Endothelial cell of umbilical vein (primary cell): ENCODE measurements around the gene C2CD3. TPM values are rescaled to one million over a fixed set of nuclear protein-coding genes. Genes with fewer than 3 reads are reported as not detected.
"Not testable (repeated sequence)": the region's sequence is repeated elsewhere in the genome, so short reads cannot be mapped to it uniquely, and the experiment has no call there.

Source experiments
- BruUV-seq: library from RNA; stranded (reverse); fragments of 400-500 nt; replicated peaks from 2 replicates; lab custom pipeline; 2021; lab: Mats Ljungman, UMichigan
- CTCF ChIA-PET: fragments of 300-600, 350-600 bp; sonication (Branson Sonifier 250); formaldehyde crosslinking; loops from one replicate; lab custom pipeline; 2021; ENCODE audit warnings: antibody characterized with exemption, inconsistent platforms; lab: Charles Lee
- POLR2A ChIA-PET: fragments of 300-600, 350-600 bp; sonication (Branson Sonifier 250); formaldehyde crosslinking; loops from one replicate; lab custom pipeline; 2021; ENCODE audit warnings: antibody characterized with exemption, inconsistent platforms; lab: Charles Lee
- DNase-seq: peaks from one replicate; pipeline ENCODE4 v3.0.0-alpha.2; 2011; ENCODE audit warnings: low read depth, low spot score
- FAIRE-seq: peaks from 2 replicates; lab custom pipeline; 2011; peaks lifted over from hg19 to GRCh38; lab: Jason Lieb, UNC
- H2AFZ ChIP-seq: 2 replicates; pipeline ENCODE4 v1.6.0; 2012; ENCODE audit warnings: low read depth, low read length, control low read depth, inconsistent platforms
- H3K27ac ChIP-seq: 2 replicates; pipeline ENCODE4 v1.5.1; 2011; ENCODE audit warnings: low read depth, mild to moderate bottlenecking, control low read depth, low read length, moderate library complexity; ENCODE audit not compliant: insufficient read depth
- H3K27me3 ChIP-seq, 2 experiments: 2 replicates each; pipeline versions ENCODE4 v1.6.0 to v1.6.1; 2011; ENCODE audit warnings: low read length in 2 of 2, mixed read lengths in 1 of 2; ENCODE audit not compliant: control insufficient read depth in 2 of 2, insufficient read depth in 2 of 2
- H3K36me3 ChIP-seq, 2 experiments: 2 replicates in 1 of 2; 3 replicates in 1 of 2; pipeline ENCODE4 v1.5.1; 2011; ENCODE audit warnings: low read length in 2 of 2, mild to moderate bottlenecking in 1 of 2, moderate library complexity in 1 of 2; ENCODE audit not compliant: control insufficient read depth in 2 of 2, insufficient read depth in 2 of 2; ENCODE audit errors: extremely low read depth in 1 of 2
- H3K4me1 ChIP-seq: 3 replicates; pipeline ENCODE4 v1.5.1; 2011; ENCODE audit warnings: mild to moderate bottlenecking, low read length; ENCODE audit not compliant: control insufficient read depth, insufficient read depth; ENCODE audit errors: extremely low read depth
- H3K4me2 ChIP-seq: 2 replicates; pipeline ENCODE4 v1.6.1; 2011; ENCODE audit warnings: low read length, control low read depth, mixed read lengths; ENCODE audit not compliant: insufficient read depth
- H3K4me3 ChIP-seq, 3 experiments: fragments of 200-600 bp in 1 of 3; sonication (generic), shearing (Covaris generic) in 1 of 3; replicated peaks in 1 of 3; 2 replicates each; pipeline ENCODE4 v1.5.1; 2011 to 2016; ENCODE audit warnings: control low read depth in 3 of 3, low read length in 3 of 3, mild to moderate bottlenecking in 2 of 3, inconsistent platforms in 1 of 3, low read depth in 1 of 3, moderate library complexity in 1 of 3; ENCODE audit not compliant: insufficient read depth in 1 of 3
- H3K79me2 ChIP-seq: 2 replicates; pipeline ENCODE4 v1.6.0; 2012; ENCODE audit warnings: low read length, inconsistent platforms; ENCODE audit not compliant: control insufficient read depth, insufficient read depth
- H3K9ac ChIP-seq: replicated peaks from 2 replicates; pipeline ENCODE3; 2011; ENCODE audit warnings: low read length, control low read depth; ENCODE audit not compliant: insufficient read depth; ENCODE audit errors: extremely low read depth
- H3K9me1 ChIP-seq: replicated peaks from 3 replicates; pipeline ENCODE4 v1.6.0; 2011; ENCODE audit warnings: mild to moderate bottlenecking, low read length; ENCODE audit not compliant: control insufficient read depth, insufficient read depth; ENCODE audit errors: extremely low read depth
- H3K9me3 ChIP-seq: replicated peaks from 2 replicates; pipeline ENCODE4 v1.5.1; 2012; ENCODE audit warnings: low read length, inconsistent platforms; ENCODE audit not compliant: control insufficient read depth, insufficient read depth
- H4K20me1 ChIP-seq: replicated peaks from 2 replicates; pipeline ENCODE3; 2011; ENCODE audit warnings: mild to moderate bottlenecking, low read length; ENCODE audit not compliant: control insufficient read depth, insufficient read depth; ENCODE audit errors: extremely low read depth
- FOS ChIP-seq: IDR thresholded peaks from 2 replicates; pipeline ENCODE4 v1.6.1; 2011; ENCODE audit warnings: mild to moderate bottlenecking, low read length, moderate library complexity, borderline replicate concordance; ENCODE audit not compliant: insufficient read depth
- GATA2 ChIP-seq: IDR thresholded peaks from 2 replicates; pipeline ENCODE4 v1.7.0; 2011; ENCODE audit warnings: low read depth, mild to moderate bottlenecking, moderate library complexity, mixed read lengths, low read length; ENCODE audit not compliant: insufficient read length, insufficient read depth
- dilution Hi-C: fragments of 300-500 bp; cut with MboI; formaldehyde crosslinking; loops from one replicate; pipeline ENCODE4 v1.15.0; 2019; ENCODE audit warnings: low sequenced_read_pairs; ENCODE audit not compliant: extremely low pct_ligation_motif_present
- intact Hi-C: fragments of 100-400 bp; cut with micrococcal nuclease; formaldehyde crosslinking; loops from one replicate; pipeline ENCODE4 v1.10.0; 2022
- polyA plus RNA-seq, 4 experiments: library from polyadenylated mRNA; depleted of rRNA in 3 of 4; stranded (reverse) in 3 of 4; unstranded in 1 of 4; fragments of >200 nt; gene quantifications; 2 replicates each; pipeline versions ENCODE4 v1.2.1 to v1.2.3, GENCODE V29; 2011 to 2012; ENCODE audit warnings: missing spikeins in 1 of 4
- total RNA-seq: library from RNA; stranded (reverse); gene quantifications from 2 replicates; pipeline ENCODE4 v1.2.3, GENCODE V29; 2021
- TF ChIP-seq, protein P1 (sequence below), 2 donors: IDR thresholded peaks; 1 replicate in 1 of 2; 2 replicates in 1 of 2; pipeline ENCODE4 v1.5.1; 2011; ENCODE audit warnings: low read length in 2 of 2, mild to moderate bottlenecking in 2 of 2, moderate library complexity in 2 of 2, control low read depth in 1 of 2, inconsistent platforms in 1 of 2, low read depth in 1 of 2; ENCODE audit not compliant: insufficient read depth in 1 of 2; ENCODE audit errors: extremely low read depth in 1 of 2

Gene C2CD3
- total and polyA plus RNA-seq, 2 donors (not counting 3 experiments of a cell fraction or from before 2014, with no cell fraction given), result 12.9 to 36.6 TPM

DNA sequence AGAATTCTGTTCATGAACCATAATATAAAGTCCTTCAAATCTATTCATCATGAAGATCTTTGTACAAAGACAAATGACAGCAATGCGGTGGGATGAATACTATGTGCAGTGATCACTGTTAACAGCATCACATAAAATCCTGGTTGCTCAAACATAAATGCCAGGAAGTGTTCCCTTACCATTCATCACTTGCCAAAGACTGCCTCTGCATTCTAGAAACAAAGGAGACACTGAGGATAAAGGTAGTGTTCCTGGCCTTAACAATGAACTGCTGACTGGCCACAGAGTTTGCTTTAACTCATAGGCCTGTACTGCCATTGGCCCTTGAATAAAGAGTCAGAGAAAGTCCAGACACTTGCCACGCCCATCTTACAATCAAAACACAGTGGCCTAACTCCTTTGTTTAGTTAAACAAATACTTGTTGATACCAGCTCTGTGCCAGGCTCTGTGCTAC, 29.5 kb downstream of the C2CD3 start:
- H3K4me2 ChIP-seq, result no peak overlapping the region
- FAIRE-seq (no peak), DNase-seq (peak; percentile 24)
- CTCF ChIA-PET, result no interaction called here
- peaks cover 26% of the 10 kb centered on the region for H3K4me1 ChIP-seq
- H3K4me3 ChIP-seq, result no peak overlapping the region
- peaks cover 0 to 4% of the 10 kb centered on the region in 2 experiments for H3K36me3 ChIP-seq
- no peaks in the 10 kb centered on the region for H3K9me3 ChIP-seq
- POLR2A ChIA-PET, result no interaction called here
- dilution Hi-C loops, result no loop called here
- intact Hi-C loops, result no loop called here
- H3K9me1 ChIP-seq, result no peaks in the 10 kb centered on the region
- no peak overlapping the region for H3K27ac ChIP-seq
- H2AFZ ChIP-seq, result no peak overlapping the region
- no peaks in the 10 kb centered on the region for H3K79me2 ChIP-seq
- H3K27me3 ChIP-seq, result no peaks in the 10 kb centered on the region
- TF ChIP-seq, protein P1, sequence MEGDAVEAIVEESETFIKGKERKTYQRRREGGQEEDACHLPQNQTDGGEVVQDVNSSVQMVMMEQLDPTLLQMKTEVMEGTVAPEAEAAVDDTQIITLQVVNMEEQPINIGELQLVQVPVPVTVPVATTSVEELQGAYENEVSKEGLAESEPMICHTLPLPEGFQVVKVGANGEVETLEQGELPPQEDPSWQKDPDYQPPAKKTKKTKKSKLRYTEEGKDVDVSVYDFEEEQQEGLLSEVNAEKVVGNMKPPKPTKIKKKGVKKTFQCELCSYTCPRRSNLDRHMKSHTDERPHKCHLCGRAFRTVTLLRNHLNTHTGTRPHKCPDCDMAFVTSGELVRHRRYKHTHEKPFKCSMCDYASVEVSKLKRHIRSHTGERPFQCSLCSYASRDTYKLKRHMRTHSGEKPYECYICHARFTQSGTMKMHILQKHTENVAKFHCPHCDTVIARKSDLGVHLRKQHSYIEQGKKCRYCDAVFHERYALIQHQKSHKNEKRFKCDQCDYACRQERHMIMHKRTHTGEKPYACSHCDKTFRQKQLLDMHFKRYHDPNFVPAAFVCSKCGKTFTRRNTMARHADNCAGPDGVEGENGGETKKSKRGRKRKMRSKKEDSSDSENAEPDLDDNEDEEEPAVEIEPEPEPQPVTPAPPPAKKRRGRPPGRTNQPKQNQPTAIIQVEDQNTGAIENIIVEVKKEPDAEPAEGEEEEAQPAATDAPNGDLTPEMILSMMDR (IDR thresholded peaks at IDR 0.05; ENCODE audit: extremely low read depth in 1 of 2, insufficient read depth in 1 of 2, low read depth in 1 of 2, low read length in 2 of 2), result no peak
- no peak for TF ChIP-seq FOS
- no peak for TF ChIP-seq GATA2
- H4K20me1 ChIP-seq, result no peaks in the 10 kb centered on the region
- BruUV-seq, result no TSS peak
- no peak overlapping the region for H3K9ac ChIP-seq

DNA sequence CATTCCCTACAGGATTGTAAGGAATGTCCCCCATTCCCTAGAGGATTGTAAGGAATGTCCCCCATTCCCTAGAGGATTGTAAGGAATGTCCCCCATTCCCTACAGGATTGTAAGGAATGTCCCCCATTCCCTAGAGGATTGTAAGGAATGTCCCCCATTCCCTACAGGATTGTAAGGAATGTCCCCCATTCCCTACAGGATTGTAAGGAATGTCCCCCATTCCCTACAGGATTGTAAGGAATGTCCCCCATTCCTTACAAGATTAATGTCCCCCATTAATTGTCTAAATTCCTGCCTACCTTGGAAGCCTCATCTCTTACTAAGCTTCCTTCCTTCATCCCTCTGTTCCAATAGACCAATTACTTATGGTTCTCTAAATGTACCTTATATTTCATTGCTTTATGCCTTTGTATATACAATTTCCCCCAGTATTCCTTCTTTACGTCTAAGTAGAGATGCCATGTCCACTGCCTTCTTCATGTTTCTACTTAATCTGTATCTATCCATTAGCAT, 30.8 kb downstream of the C2CD3 start:
- H3K9me3 ChIP-seq, FAIRE-seq, CTCF ChIA-PET, H3K27me3 ChIP-seq, DNase-seq, intact Hi-C loops, H2AFZ ChIP-seq, H3K4me3 ChIP-seq, H4K20me1 ChIP-seq, H3K4me2 ChIP-seq, POLR2A ChIA-PET, dilution Hi-C loops, H3K36me3 ChIP-seq, H3K9me1 ChIP-seq, H3K27ac ChIP-seq, H3K79me2 ChIP-seq, H3K9ac ChIP-seq, BruUV-seq: not testable (repeated sequence)
- H3K4me1 ChIP-seq, result peaks cover 26% of the 10 kb centered on the region
